SK-N-SH treated with all-trans-retinoic acid at 6 μM for 48 hours (cell line): ENCODE measurements around the gene AKAP13.

Experiments
- ARNTL ChIP-seq: fragments of 450-650 bp; formaldehyde crosslinking; IDR thresholded peaks from 2 replicates; pipeline ENCODE4 v1.5.0; 2020; ENCODE audit warnings: low read depth, mild to moderate bottlenecking, moderate library complexity, borderline replicate concordance
- BACH2 ChIP-seq: fragments of 250-450 bp; sonication (Bioruptor Pico); IDR thresholded peaks from 2 replicates; pipeline ENCODE4 v1.9.0; 2021; ENCODE audit warnings: mild to moderate bottlenecking, borderline replicate concordance
- ESRRG ChIP-seq: fragments of 250-450 bp; sonication (Bioruptor Pico); IDR thresholded peaks from 2 replicates; pipeline ENCODE4 v1.6.1; 2021; ENCODE audit warnings: mild to moderate bottlenecking
- TCF4 ChIP-seq: fragments of 250-450 bp; sonication (Bioruptor Pico); IDR thresholded peaks from 2 replicates; pipeline ENCODE4 v1.8.0; 2021; ENCODE audit warnings: mild to moderate bottlenecking, moderate library complexity, borderline replicate concordance
- TOX ChIP-seq: fragments of 250-450 bp; sonication (Bioruptor Pico); IDR thresholded peaks from 2 replicates; pipeline ENCODE4 v1.8.0; 2021; ENCODE audit warnings: mild to moderate bottlenecking, moderate library complexity, borderline replicate concordance
- ZFP3 ChIP-seq: fragments of 250-450 bp; sonication (Bioruptor Pico); IDR thresholded peaks from 2 replicates; pipeline ENCODE4 v1.5.0; 2020; ENCODE audit warnings: mild to moderate bottlenecking, moderate library complexity
- ZNF8 ChIP-seq: fragments of 450-650 bp; formaldehyde crosslinking; IDR thresholded peaks from 2 replicates; pipeline ENCODE4 v1.5.0; 2020; ENCODE audit warnings: mild to moderate bottlenecking, moderate library complexity
- TF ChIP-seq, protein P1 (sequence below): fragments of 250-450 bp; sonication (Bioruptor Pico); IDR thresholded peaks from 2 replicates; pipeline ENCODE4 v1.8.0; 2020; ENCODE audit warnings: mild to moderate bottlenecking, moderate library complexity, borderline replicate concordance
- TF ChIP-seq, protein P2 (sequence below): fragments of 250-450 bp; sonication (Bioruptor Pico); IDR thresholded peaks from 2 replicates; pipeline ENCODE4 v1.5.0; 2020; ENCODE audit warnings: mild to moderate bottlenecking, moderate library complexity
- TF ChIP-seq, protein P3 (sequence below): fragments of 250-450 bp; sonication (Bioruptor Pico); IDR thresholded peaks from 2 replicates; pipeline ENCODE4 v1.5.1; 2020; ENCODE audit warnings: low read depth, mild to moderate bottlenecking, moderate library complexity

- TF ChIP-seq, protein P1, sequence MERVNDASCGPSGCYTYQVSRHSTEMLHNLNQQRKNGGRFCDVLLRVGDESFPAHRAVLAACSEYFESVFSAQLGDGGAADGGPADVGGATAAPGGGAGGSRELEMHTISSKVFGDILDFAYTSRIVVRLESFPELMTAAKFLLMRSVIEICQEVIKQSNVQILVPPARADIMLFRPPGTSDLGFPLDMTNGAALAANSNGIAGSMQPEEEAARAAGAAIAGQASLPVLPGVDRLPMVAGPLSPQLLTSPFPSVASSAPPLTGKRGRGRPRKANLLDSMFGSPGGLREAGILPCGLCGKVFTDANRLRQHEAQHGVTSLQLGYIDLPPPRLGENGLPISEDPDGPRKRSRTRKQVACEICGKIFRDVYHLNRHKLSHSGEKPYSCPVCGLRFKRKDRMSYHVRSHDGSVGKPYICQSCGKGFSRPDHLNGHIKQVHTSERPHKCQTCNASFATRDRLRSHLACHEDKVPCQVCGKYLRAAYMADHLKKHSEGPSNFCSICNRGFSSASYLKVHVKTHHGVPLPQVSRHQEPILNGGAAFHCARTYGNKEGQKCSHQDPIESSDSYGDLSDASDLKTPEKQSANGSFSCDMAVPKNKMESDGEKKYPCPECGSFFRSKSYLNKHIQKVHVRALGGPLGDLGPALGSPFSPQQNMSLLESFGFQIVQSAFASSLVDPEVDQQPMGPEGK (CRISPR knock-in tag): no peak
- TF ChIP-seq, protein P2, sequence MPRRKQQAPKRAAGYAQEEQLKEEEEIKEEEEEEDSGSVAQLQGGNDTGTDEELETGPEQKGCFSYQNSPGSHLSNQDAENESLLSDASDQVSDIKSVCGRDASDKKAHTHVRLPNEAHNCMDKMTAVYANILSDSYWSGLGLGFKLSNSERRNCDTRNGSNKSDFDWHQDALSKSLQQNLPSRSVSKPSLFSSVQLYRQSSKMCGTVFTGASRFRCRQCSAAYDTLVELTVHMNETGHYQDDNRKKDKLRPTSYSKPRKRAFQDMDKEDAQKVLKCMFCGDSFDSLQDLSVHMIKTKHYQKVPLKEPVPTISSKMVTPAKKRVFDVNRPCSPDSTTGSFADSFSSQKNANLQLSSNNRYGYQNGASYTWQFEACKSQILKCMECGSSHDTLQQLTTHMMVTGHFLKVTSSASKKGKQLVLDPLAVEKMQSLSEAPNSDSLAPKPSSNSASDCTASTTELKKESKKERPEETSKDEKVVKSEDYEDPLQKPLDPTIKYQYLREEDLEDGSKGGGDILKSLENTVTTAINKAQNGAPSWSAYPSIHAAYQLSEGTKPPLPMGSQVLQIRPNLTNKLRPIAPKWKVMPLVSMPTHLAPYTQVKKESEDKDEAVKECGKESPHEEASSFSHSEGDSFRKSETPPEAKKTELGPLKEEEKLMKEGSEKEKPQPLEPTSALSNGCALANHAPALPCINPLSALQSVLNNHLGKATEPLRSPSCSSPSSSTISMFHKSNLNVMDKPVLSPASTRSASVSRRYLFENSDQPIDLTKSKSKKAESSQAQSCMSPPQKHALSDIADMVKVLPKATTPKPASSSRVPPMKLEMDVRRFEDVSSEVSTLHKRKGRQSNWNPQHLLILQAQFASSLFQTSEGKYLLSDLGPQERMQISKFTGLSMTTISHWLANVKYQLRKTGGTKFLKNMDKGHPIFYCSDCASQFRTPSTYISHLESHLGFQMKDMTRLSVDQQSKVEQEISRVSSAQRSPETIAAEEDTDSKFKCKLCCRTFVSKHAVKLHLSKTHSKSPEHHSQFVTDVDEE (CRISPR knock-in tag): no peak
- TF ChIP-seq TOX (CRISPR knock-in tag) (no peak), ZFP3 (no peak), TCF4 (no peak), BACH2 (CRISPR knock-in tag) (no peak), ARNTL (no peak), ZNF8 (CRISPR knock-in tag) (no peak), ESRRG (CRISPR knock-in tag) (no peak)
- TF ChIP-seq, protein P3, sequence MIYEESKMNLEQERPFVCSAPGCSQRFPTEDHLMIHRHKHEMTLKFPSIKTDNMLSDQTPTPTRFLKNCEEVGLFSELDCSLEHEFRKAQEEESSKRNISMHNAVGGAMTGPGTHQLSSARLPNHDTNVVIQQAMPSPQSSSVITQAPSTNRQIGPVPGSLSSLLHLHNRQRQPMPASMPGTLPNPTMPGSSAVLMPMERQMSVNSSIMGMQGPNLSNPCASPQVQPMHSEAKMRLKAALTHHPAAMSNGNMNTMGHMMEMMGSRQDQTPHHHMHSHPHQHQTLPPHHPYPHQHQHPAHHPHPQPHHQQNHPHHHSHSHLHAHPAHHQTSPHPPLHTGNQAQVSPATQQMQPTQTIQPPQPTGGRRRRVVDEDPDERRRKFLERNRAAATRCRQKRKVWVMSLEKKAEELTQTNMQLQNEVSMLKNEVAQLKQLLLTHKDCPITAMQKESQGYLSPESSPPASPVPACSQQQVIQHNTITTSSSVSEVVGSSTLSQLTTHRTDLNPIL (CRISPR knock-in tag): no peak
These were observed 42.9 kb downstream of the AKAP13 start for GRCh38 chr15:85423256-85423655.
